Frontal cortex (tissue), 4 donors: ENCODE results near the gene VENTX. TPM values are rescaled to one million over a fixed set of nuclear protein-coding genes. Genes with fewer than 3 reads are reported as not detected.
"Not testable (repeated sequence)": the region's sequence is repeated elsewhere in the genome, so short reads cannot be mapped to it uniquely, and the experiment has no call there.

Source experiments
- DNase-seq, 2 donors: peaks; one replicate each; pipeline ENCODE4 v3.0.0; 2012; ENCODE audit warnings: low spot score in 2 of 2
- FAIRE-seq: peaks from 2 replicates; lab custom pipeline; 2012; peaks lifted over from hg19 to GRCh38; lab: Jason Lieb, UNC
- total RNA-seq: library from RNA; depleted of rRNA; stranded (reverse); fragments of >200 nt; gene quantifications from one replicate; pipeline ENCODE4 v1.2.3, GENCODE V29; 2014
- donor health status: control.
- donor health status: control.
- donor health status: control.

The VENTX gene
- total RNA-seq, 1 donor from 2014 or later, result not detected

DNA sequence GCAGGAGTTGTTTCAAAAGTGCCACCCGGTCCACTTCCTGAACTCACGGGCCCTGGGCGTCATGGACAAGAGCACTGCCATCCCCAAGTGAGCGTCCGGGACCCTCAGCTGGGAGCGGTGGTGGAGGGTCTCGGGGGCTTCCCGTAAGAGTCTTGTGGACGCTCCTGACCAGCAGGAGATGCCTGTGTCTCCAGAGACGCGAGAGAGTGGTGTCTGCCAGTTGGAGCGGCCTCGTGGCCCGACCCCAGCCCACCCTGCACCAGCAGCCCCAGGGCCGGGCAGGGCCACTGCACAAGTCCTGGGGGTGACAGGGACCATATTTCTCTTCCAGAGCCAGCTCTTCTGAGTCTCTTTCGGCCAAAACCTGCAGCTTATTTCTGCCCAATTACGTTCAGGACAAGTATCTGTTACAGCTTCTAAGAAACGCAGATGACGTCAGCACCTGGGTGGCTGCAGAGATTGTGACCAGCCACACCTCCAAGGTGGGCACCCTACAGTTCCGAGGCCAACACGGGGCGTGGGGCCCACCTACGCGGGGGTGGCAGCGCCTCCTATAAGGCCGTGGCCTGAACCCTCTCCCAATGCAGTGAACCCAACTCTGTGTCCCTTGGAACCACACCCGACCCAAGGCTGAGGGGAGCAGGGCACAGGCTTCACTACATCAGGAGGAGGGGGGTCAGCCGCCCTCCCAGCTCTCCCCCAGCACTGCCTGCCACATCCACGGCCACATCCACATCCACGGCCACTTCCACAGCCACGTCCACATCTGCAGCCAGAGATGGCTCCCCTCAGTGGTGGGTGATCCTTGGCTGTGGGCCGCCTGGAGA is 23.8 kb upstream of the VENTX start:
- DNase-seq, result no peak
- FAIRE-seq, result no peak

DNA sequence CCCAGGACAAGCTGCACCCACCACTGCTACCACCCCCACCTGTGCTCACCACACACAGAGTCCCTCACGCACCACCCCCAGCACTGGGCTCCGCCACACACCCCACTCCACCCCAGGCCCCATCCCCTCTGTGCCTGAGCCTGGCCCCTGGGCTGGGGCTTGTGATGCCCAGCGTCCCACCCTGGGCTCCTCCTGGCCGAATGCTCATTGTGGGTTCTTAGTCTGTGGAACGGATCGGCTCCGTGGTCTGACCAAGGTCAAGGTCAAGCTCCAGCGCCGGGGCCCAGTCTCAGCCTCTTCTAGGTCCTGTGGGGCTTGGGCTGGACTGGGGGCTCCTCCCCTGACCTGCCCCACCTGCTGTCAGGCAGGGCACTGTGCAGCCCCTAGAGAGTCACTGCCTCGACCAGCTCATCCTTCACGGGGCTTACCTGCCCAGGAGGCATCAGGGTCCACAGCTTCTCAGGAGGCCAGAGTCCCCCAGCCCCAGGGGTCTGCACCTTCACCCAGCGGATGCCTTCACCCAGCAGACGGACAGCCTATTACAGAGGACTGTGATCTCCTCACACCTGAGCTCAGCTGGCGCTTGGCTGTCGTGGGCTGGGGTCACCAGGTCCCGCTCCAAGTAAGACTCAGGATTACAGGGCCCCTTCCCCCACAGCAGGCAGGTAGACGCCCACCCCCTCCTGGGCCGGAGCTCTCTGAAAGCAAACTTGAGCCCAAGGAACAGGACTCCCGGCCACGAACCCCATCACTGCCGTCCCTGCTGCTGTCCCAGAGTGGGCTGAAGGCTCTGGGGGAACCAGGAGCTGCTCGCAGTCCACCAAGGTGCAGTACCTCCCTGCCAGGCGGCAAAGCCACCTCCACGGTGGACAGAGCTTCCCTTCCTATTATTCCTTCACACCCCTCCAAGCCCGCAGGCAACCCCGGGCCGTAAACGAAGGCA is 22.9 kb upstream of the VENTX start:
- DNase-seq (no peak), FAIRE-seq (no peak)

GRCh38 chr10:133215586-133215985 is 22.1 kb upstream of the VENTX start:
- DNase-seq (no peak), FAIRE-seq (no peak)

DNA sequence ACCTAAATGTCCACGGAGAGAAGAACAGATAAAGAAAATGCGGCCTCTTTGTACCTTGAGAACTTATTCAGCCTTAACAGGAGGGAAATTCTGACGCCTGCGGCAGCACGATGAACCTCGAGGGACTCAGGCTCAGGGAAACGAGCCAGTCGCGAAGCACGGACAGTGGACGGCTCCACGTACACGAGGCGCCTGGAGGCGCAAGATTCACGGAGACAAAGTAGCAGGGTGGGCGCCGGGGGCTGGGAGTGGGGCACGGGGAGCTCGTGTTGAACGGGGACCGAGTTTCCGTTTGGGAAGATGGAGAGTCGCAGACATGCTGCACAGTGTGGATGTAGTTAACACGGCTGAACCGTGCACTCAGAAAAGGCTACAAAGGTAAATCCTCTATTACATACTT is 20.9 kb upstream of the VENTX start:
- FAIRE-seq, result no peak
- DNase-seq, result no peak

DNA sequence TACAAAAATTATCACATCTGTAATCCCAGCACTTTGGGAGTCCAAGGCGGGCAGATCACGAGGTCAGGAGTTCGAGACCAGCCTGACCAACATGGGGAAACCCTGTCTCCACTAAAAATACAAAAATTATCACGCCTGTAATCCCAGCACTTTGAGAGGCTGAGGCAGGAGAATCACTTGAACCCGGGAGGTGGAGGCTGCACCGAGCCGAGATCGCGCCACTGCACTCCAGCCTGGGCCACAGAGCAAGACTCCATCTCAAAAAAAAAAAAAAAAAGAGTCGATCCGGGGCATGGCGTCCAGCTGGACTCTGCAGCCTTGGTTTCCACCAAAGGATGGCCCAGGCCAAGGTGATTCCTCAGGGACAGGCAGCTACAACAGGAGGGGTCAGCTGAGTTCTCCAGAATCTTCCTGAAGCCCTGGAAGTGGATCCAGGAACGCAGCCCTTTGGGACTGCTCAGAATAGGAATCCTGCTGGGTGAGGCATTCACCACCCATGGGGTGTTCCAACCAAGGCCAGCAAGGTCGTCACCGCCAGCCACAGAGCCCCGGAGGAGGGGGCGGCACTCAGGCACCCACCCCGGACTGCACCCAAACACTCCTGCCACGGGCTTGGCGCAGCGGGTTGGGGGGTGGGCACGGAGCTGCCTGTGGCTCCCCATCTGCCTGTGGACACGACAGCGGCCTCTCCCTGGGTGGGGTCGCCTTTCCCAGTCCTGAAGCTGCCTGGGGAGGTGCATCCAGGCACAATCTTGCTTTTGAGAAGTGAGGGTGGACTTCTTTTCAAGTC is 19.7 kb upstream of the VENTX start:
- DNase-seq, result no peak
- FAIRE-seq, result no peak

DNA sequence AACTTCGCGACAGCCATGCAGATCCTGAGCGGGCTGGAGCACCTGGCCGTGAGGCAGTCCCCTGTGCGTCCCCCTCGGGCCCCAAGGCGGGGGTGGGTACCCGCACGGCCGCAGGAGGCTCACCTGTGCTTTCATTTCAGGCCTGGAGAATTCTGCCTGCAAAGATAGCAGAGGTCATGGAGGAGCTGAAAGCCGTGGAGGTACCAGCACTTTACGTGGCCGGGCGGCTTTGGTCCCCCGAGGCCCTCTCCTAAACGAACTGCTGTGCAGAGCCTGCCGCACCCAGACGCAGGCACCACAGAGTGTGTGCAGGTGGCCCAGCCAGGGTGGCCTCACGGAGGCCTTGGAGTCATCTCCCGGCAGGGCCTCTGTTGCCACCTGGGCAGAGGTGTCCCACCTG is 18.8 kb upstream of the VENTX start:
- DNase-seq, result no peak

GRCh38 chr10:133219782-133220181 is 17.9 kb upstream of the VENTX start:
- DNase-seq (no peak), FAIRE-seq (no peak)

More for the DNA sequence above, 18.8 kb upstream of the VENTX start:
- no peak for FAIRE-seq

DNA sequence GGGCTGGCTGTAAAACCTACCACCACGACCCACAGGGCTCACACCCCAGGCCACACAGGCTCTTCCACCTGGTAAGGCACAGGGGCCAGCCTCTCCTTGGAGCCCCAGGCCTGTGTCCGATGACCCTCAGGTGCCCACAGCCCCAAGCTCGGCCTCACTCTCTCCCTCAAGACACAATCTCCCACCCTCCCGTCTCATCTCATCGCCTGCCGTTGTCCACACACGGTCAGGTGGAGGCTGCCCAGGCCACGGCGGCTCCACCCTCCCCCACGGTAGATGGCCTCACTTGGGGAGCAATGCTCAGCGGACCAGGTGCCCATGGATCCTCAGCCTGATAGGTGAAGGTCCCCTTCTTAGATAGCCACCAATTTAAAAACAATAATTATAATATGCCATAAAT is 16.3 kb upstream of the VENTX start:
- FAIRE-seq (no peak), DNase-seq (no peak)

DNA sequence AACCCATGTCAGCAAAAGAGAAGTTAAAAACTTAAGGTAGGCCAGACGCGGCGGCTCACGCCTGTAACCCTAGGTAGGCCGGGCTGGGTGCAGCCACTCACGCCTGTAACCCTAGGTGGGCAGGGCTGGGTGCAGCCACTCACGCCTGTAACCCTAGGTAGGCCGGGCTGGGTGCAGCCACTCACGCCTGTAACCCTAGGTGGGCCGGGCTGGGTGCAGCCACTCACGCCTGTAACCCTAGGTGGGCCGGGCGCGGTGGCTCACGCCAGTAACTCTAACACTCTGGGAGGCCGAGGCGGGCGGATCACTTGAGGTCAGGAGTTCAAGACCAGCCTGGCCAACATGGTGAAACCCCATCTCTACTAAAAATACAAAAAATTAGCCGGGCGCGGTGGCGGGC is 15.9 kb upstream of the VENTX start:
- not testable (repeated sequence) for FAIRE-seq, DNase-seq

- DNase-seq (no peak), FAIRE-seq (no peak)
Observed at GRCh38 chr10:133224076-133224475, 13.6 kb upstream of the VENTX start.

GRCh38 chr10:133224756-133225372 is 12.8 kb upstream of the VENTX start:
- FAIRE-seq (no peak), DNase-seq (peak in 1 of 2 donors; percentile 57)

- FAIRE-seq (no peak), DNase-seq (no peak)
Observed at GRCh38 chr10:133225707-133226191, 11.9 kb upstream of the VENTX start.

- FAIRE-seq, result no peak
- DNase-seq, result no peak
Observed at GRCh38 chr10:133226251-133226808, 11.3 kb upstream of the VENTX start.

- FAIRE-seq, result no peak
- no peak for DNase-seq
Observed at GRCh38 chr10:133227256-133227655, 10.4 kb upstream of the VENTX start.

GRCh38 chr10:133229265-133230043 is 8.2 kb upstream of the VENTX start:
- FAIRE-seq (no peak), DNase-seq (no peak)

- FAIRE-seq (no peak), DNase-seq (no peak)
Observed at GRCh38 chr10:133230044-133230361, 7.7 kb upstream of the VENTX start, which contains the start of gene UTF1. UTF1 (plus strand) TSS chr10:133230217; CDS start chr10:133230289, 72 bp downstream.

DNA sequence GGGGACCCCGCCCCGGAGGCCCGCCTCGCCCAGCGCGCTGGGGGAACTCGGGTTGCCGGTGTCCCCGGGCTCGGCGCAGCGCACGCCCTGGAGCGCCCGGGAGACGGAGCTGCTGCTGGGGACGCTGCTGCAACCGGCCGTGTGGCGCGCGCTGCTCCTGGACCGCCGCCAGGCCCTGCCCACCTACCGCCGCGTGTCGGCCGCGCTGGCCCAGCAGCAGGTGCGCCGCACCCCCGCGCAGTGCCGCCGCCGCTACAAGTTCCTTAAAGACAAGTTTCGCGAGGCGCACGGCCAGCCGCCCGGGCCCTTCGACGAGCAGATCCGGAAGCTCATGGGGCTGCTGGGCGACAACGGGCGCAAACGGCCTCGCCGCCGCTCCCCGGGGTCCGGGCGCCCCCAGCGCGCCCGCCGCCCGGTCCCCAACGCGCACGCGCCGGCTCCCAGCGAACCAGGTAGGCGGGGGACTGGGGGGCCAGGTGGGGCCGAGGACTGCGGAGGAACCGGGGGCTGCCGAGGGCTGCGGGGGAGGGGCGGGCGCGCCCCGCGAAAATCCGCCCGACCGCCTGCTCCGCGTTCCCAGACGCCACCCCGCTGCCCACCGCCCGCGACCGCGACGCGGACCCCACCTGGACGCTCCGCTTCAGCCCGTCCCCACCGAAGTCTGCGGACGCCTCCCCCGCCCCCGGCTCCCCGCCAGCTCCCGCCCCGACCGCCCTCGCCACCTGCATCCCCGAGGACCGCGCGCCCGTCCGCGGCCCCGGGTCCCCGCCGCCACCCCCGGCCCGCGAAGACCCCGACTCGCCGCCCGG is 7.1 kb upstream of the VENTX start:
- FAIRE-seq, result no peak
- DNase-seq, result peak; percentile 54 to 74
